ENCODE data around the gene UBAP2L.

GRCh38 chr1:154264454-154264853 is 43.7 kb downstream of the UBAP2L start:
- TF ChIP-seq POLR2A (IDR thresholded peaks at IDR 0.05) (no peak), CTCF (IDR thresholded peaks at IDR 0.05) (no peak), POLR2AphosphoS5 (IDR thresholded peaks at IDR 0.05) (no peak)
